GF-D8 (cell line): ENCODE measurements around the gene EDEM3.
"Not testable (repeated sequence)": the region's sequence is repeated elsewhere in the genome, so short reads cannot be mapped to it uniquely, and the experiment has no call there.

Source experiments
- DNase-seq: peaks from one replicate; lab custom pipeline; 2025; lab: John Stamatoyannopoulos, UW

EDEM3 gene

GRCh38 chr1:184734980-184735379 lies 19.7 kb downstream of the EDEM3 start:
- no peak for DNase-seq

- DNase-seq = no peak
Measured at GRCh38 chr1:184724843-184725242, 29.8 kb downstream of the EDEM3 start.

- DNase-seq = no peak
Measured at GRCh38 chr1:184716158-184716557, 38.5 kb downstream of the EDEM3 start.

- no peak for DNase-seq
Measured at GRCh38 chr1:184709418-184709817, 45.2 kb downstream of the EDEM3 start.

- DNase-seq = no peak
Measured at GRCh38 chr1:184708084-184708676, 46.5 kb downstream of the EDEM3 start.

GRCh38 chr1:184705271-184705670 lies 49.4 kb downstream of the EDEM3 start:
- DNase-seq = no peak

- no peak for DNase-seq
Measured at GRCh38 chr1:184701816-184702215, 52.8 kb downstream of the EDEM3 start.

GRCh38 chr1:184698969-184699368 lies 55.7 kb downstream of the EDEM3 start:
- DNase-seq = no peak

GRCh38 chr1:184698016-184698415 lies 56.6 kb downstream of the EDEM3 start:
- no peak for DNase-seq

GRCh38 chr1:184696403-184696802 lies 58.3 kb downstream of the EDEM3 start:
- no peak for DNase-seq

GRCh38 chr1:184695023-184695422 lies 59.6 kb downstream of the EDEM3 start:
- no peak for DNase-seq

GRCh38 chr1:184693011-184693410 lies 61.6 kb downstream of the EDEM3 start:
- DNase-seq = no peak

GRCh38 chr1:184691719-184692324 lies 62.8 kb downstream of the EDEM3 start:
- DNase-seq = no peak

- no peak for DNase-seq
Measured at GRCh38 chr1:184686540-184686939, 68.1 kb downstream of the EDEM3 start.

GRCh38 chr1:184685116-184685515 lies 69.5 kb downstream of the EDEM3 start:
- DNase-seq = no peak

- DNase-seq = no peak
Measured at GRCh38 chr1:184684285-184685074, 70.2 kb downstream of the EDEM3 start.

GRCh38 chr1:184682956-184683355 lies 71.7 kb downstream of the EDEM3 start:
- no peak for DNase-seq

GRCh38 chr1:184680611-184681225 lies 73.9 kb downstream of the EDEM3 start:
- DNase-seq = peak; percentile 7

- DNase-seq = not testable (repeated sequence)
Measured at GRCh38 chr1:184679472-184679871, 75.2 kb downstream of the EDEM3 start.

- DNase-seq = no peak
Measured at GRCh38 chr1:184677344-184677743, 77.3 kb downstream of the EDEM3 start.

- DNase-seq = no peak
Measured at GRCh38 chr1:184673305-184673704, 81.4 kb downstream of the EDEM3 start.

GRCh38 chr1:184672013-184672726 lies 82.5 kb downstream of the EDEM3 start:
- DNase-seq = no peak
